ENCODE data around the gene FYN.
A peak's percentile ranks its signal among the peaks of the same experiment; 100 is the strongest.

The FYN gene

GRCh38 chr6:111872401-111873177 is 663 bp downstream of the FYN start:
- Histone ChIP-seq H3K27ac (ENCODE audit: low read depth, low read length) (no peak overlapping the region), H2AFZ (ENCODE audit: low read depth, low read length, severe bottlenecking) (peak overlapping the region; percentile 57)

GRCh38 chr6:111871725-111872400 is 1.4 kb downstream of the FYN start:
- Histone ChIP-seq H3K79me2 (ENCODE audit: insufficient read depth, low read length) (no peaks in the 10 kb centered on the region), H4K20me1 (ENCODE audit: low read depth, low read length) (no peaks in the 10 kb centered on the region), H3K4me3 (ENCODE audit: insufficient read depth, low read length, poor library complexity, severe bottlenecking) (peak overlapping the region; percentile 58), H2AFZ (ENCODE audit: low read depth, low read length, severe bottlenecking) (peak overlapping the region; percentile 23), H3K9ac (ENCODE audit: low read length) (peak overlapping the region; percentile 24; the same call in 1 of the 2 replicates), H3K36me3 (ENCODE audit: low read length) (no peaks in the 10 kb centered on the region), H3K27ac (ENCODE audit: low read depth, low read length) (no peak overlapping the region), H3K27me3 (ENCODE audit: low read length) (no peaks in the 10 kb centered on the region), H3F3A (ENCODE audit: insufficient read depth) (0 out of 2 replicates have a peak, but pooled peaks cover 5% of the 10 kb centered on the region), H3K4me2 (ENCODE audit: low read depth, low read length, poor library complexity, severe bottlenecking) (peak overlapping the region; percentile 57), H3K9me3 (ENCODE audit: insufficient read depth, low read length) (no peaks in the 10 kb centered on the region), H3K9me2 (replicated peaks; ENCODE audit: insufficient read depth, low read length) (no peaks in the 10 kb centered on the region)
- TF ChIP-seq CTCF (IDR thresholded peaks at IDR 0.05; ENCODE audit: insufficient read depth, low read length, poor library complexity, severe bottlenecking) (no peak), EZH2phosphoT487 (conservative IDR thresholded peaks at IDR 0.05; ENCODE audit: low read length) (no peak)

More at GRCh38 chr6:111872401-111873177, 663 bp downstream of the FYN start:
- peak overlapping the region; percentile 57 for H3K4me2 ChIP-seq (ENCODE audit: low read depth, low read length, poor library complexity, severe bottlenecking)
- H3K36me3 ChIP-seq (ENCODE audit: low read length), result no peaks in the 10 kb centered on the region
- no peaks in the 10 kb centered on the region for H4K20me1 ChIP-seq (ENCODE audit: low read depth, low read length)
- H3K9me3 ChIP-seq (ENCODE audit: insufficient read depth, low read length), result no peaks in the 10 kb centered on the region
- H3K4me3 ChIP-seq (ENCODE audit: insufficient read depth, low read length, poor library complexity, severe bottlenecking), result peak overlapping the region; percentile 58
- no peaks in the 10 kb centered on the region for H3K27me3 ChIP-seq (ENCODE audit: low read length)
- H3K9ac ChIP-seq (ENCODE audit: low read length), result peak overlapping the region; percentile 43; the same call in 1 of the 2 replicates
- TF ChIP-seq CTCF (IDR thresholded peaks at IDR 0.05; ENCODE audit: insufficient read depth, low read length, poor library complexity, severe bottlenecking) (no peak), EZH2phosphoT487 (conservative IDR thresholded peaks at IDR 0.05; ENCODE audit: low read length) (no peak)
- no peaks in the 10 kb centered on the region for H3K79me2 ChIP-seq (ENCODE audit: insufficient read depth, low read length)
- 0 out of 2 replicates have a peak, but pooled peaks cover 5% of the 10 kb centered on the region for H3F3A ChIP-seq (ENCODE audit: insufficient read depth)
- no peaks in the 10 kb centered on the region for H3K9me2 ChIP-seq (replicated peaks; ENCODE audit: insufficient read depth, low read length)

- H3K79me2 ChIP-seq (ENCODE audit: insufficient read depth, low read length), result no peaks in the 10 kb centered on the region
- no peaks in the 10 kb centered on the region for H3K9me3 ChIP-seq (ENCODE audit: insufficient read depth, low read length)
- 0 out of 2 replicates have a peak, but pooled peaks cover 5% of the 10 kb centered on the region for H3F3A ChIP-seq (ENCODE audit: insufficient read depth)
- no peak overlapping the region for H3K9ac ChIP-seq (ENCODE audit: low read length)
- peak overlapping the region; percentile 57 for H3K4me2 ChIP-seq (ENCODE audit: low read depth, low read length, poor library complexity, severe bottlenecking)
- no peak overlapping the region for H2AFZ ChIP-seq (ENCODE audit: low read depth, low read length, severe bottlenecking)
- TF ChIP-seq EZH2phosphoT487 (conservative IDR thresholded peaks at IDR 0.05; ENCODE audit: low read length) (no peak), CTCF (IDR thresholded peaks at IDR 0.05; ENCODE audit: insufficient read depth, low read length, poor library complexity, severe bottlenecking) (no peak)
- H3K9me2 ChIP-seq (replicated peaks; ENCODE audit: insufficient read depth, low read length), result no peaks in the 10 kb centered on the region
- H3K4me3 ChIP-seq (ENCODE audit: insufficient read depth, low read length, poor library complexity, severe bottlenecking), result no peak overlapping the region
- H4K20me1 ChIP-seq (ENCODE audit: low read depth, low read length), result no peaks in the 10 kb centered on the region
- H3K27me3 ChIP-seq (ENCODE audit: low read length), result no peaks in the 10 kb centered on the region
- no peak overlapping the region for H3K27ac ChIP-seq (ENCODE audit: low read depth, low read length)
- H3K36me3 ChIP-seq (ENCODE audit: low read length), result no peaks in the 10 kb centered on the region
Observed at GRCh38 chr6:111871207-111871606, 2.0 kb downstream of the FYN start.

Measured in SU-DHL-6 (cell line).